ENCODE data around the gene ITGB5. TPM values are rescaled to one million over a fixed set of nuclear protein-coding genes. Genes with fewer than 3 reads are reported as not detected.
"Not testable (repeated sequence)": the region's sequence is repeated elsewhere in the genome, so short reads cannot be mapped to it uniquely, and the experiment has no call there.

ITGB5 gene
- total RNA-seq, 1 experiment from 2014 or later, result 459 TPM

- H3K4me3 ChIP-seq (ENCODE audit: insufficient read depth, low read depth, low read length); H3K36me3 ChIP-seq (replicated peaks; ENCODE audit: control insufficient read depth, insufficient read depth, low read length); H3K27me3 ChIP-seq (ENCODE audit: control insufficient read depth, insufficient read depth, low read length); DNase-seq: not testable (repeated sequence)
Measured at GRCh38 chr3:124757926-124758325, 129.2 kb downstream of the ITGB5 start.

GRCh38 chr3:124752051-124752450 lies 135.1 kb downstream of the ITGB5 start:
- Histone ChIP-seq H3K4me3 (ENCODE audit: insufficient read depth, low read depth, low read length) (peak overlapping the region; percentile 2; the same call in 1 of the 2 replicates), H3K36me3 (replicated peaks; ENCODE audit: control insufficient read depth, insufficient read depth, low read length) (peaks cover 1% of the 10 kb centered on the region), H3K27me3 (ENCODE audit: control insufficient read depth, insufficient read depth, low read length) (no peaks in the 10 kb centered on the region)
- DNase-seq, result no peak

GRCh38 chr3:124751501-124751900 lies 135.7 kb downstream of the ITGB5 start:
- Histone ChIP-seq H3K36me3 (replicated peaks; ENCODE audit: control insufficient read depth, insufficient read depth, low read length) (peaks cover 1% of the 10 kb centered on the region), H3K4me3 (ENCODE audit: insufficient read depth, low read depth, low read length) (no peak overlapping the region), H3K27me3 (ENCODE audit: control insufficient read depth, insufficient read depth, low read length) (no peaks in the 10 kb centered on the region)
- DNase-seq, result no peak

- H3K27me3 ChIP-seq (ENCODE audit: control insufficient read depth, insufficient read depth, low read length); H3K4me3 ChIP-seq (ENCODE audit: insufficient read depth, low read depth, low read length); H3K36me3 ChIP-seq (replicated peaks; ENCODE audit: control insufficient read depth, insufficient read depth, low read length); DNase-seq: not testable (repeated sequence)
Measured at GRCh38 chr3:124749877-124750276, 137.3 kb downstream of the ITGB5 start.

- Histone ChIP-seq H3K27me3 (ENCODE audit: control insufficient read depth, insufficient read depth, low read length) (no peaks in the 10 kb centered on the region), H3K36me3 (replicated peaks; ENCODE audit: control insufficient read depth, insufficient read depth, low read length) (peaks cover 14% of the 10 kb centered on the region), H3K4me3 (ENCODE audit: insufficient read depth, low read depth, low read length) (no peak overlapping the region)
- no peak for DNase-seq
Measured at GRCh38 chr3:124748560-124749198, 138.5 kb downstream of the ITGB5 start.

- Histone ChIP-seq H3K36me3 (replicated peaks; ENCODE audit: control insufficient read depth, insufficient read depth, low read length) (peaks cover 18% of the 10 kb centered on the region), H3K27me3 (ENCODE audit: control insufficient read depth, insufficient read depth, low read length) (no peaks in the 10 kb centered on the region), H3K4me3 (ENCODE audit: insufficient read depth, low read depth, low read length) (no peak overlapping the region)
- DNase-seq, result no peak
Measured at GRCh38 chr3:124747111-124747981, 139.8 kb downstream of the ITGB5 start.

GRCh38 chr3:124745756-124746155 lies 141.4 kb downstream of the ITGB5 start:
- H3K36me3 ChIP-seq (replicated peaks; ENCODE audit: control insufficient read depth, insufficient read depth, low read length), result peaks cover 23% of the 10 kb centered on the region
- DNase-seq, result no peak
- no peak overlapping the region for H3K4me3 ChIP-seq (ENCODE audit: insufficient read depth, low read depth, low read length)
- no peaks in the 10 kb centered on the region for H3K27me3 ChIP-seq (ENCODE audit: control insufficient read depth, insufficient read depth, low read length)

- no peak for DNase-seq
- Histone ChIP-seq H3K27me3 (ENCODE audit: control insufficient read depth, insufficient read depth, low read length) (no peaks in the 10 kb centered on the region), H3K36me3 (replicated peaks; ENCODE audit: control insufficient read depth, insufficient read depth, low read length) (peaks cover 33% of the 10 kb centered on the region), H3K4me3 (ENCODE audit: insufficient read depth, low read depth, low read length) (no peak overlapping the region)
Measured at GRCh38 chr3:124741027-124741426, 146.1 kb downstream of the ITGB5 start.

- DNase-seq, result no peak
- H3K4me3 ChIP-seq (ENCODE audit: insufficient read depth, low read depth, low read length), result no peak overlapping the region
- no peaks in the 10 kb centered on the region; the same call in 1 of the 2 replicates for H3K27me3 ChIP-seq (ENCODE audit: control insufficient read depth, insufficient read depth, low read length)
- H3K36me3 ChIP-seq (replicated peaks; ENCODE audit: control insufficient read depth, insufficient read depth, low read length), result peaks cover 2% of the 10 kb centered on the region
Measured at GRCh38 chr3:124731760-124732159, 155.4 kb downstream of the ITGB5 start.

GRCh38 chr3:124730941-124731297 lies 156.2 kb downstream of the ITGB5 start:
- DNase-seq, result no peak
- Histone ChIP-seq H3K36me3 (replicated peaks; ENCODE audit: control insufficient read depth, insufficient read depth, low read length) (peaks cover 2% of the 10 kb centered on the region), H3K4me3 (ENCODE audit: insufficient read depth, low read depth, low read length) (peak overlapping the region; percentile 83), H3K27me3 (ENCODE audit: control insufficient read depth, insufficient read depth, low read length) (no peaks in the 10 kb centered on the region; the same call in 1 of the 2 replicates)

- H3K36me3 ChIP-seq (replicated peaks; ENCODE audit: control insufficient read depth, insufficient read depth, low read length), result peaks cover 2% of the 10 kb centered on the region
- peak; percentile 88 for DNase-seq
- no peaks in the 10 kb centered on the region; the same call in 1 of the 2 replicates for H3K27me3 ChIP-seq (ENCODE audit: control insufficient read depth, insufficient read depth, low read length)
- H3K4me3 ChIP-seq (ENCODE audit: insufficient read depth, low read depth, low read length), result peak within 1 kb of the TSS; percentile 83
Measured at GRCh38 chr3:124730129-124730940, 156.8 kb downstream of the ITGB5 start, which contains the start of gene UMPS. Gene UMPS (plus strand): TSS chr3:124730452. CDS start chr3:124730472, 20 bp downstream.

GRCh38 chr3:124722589-124722988 lies 164.6 kb downstream of the ITGB5 start:
- H3K4me3 ChIP-seq (ENCODE audit: insufficient read depth, low read depth, low read length), result no peak overlapping the region
- no peaks in the 10 kb centered on the region for H3K36me3 ChIP-seq (replicated peaks; ENCODE audit: control insufficient read depth, insufficient read depth, low read length)
- DNase-seq, result no peak
- H3K27me3 ChIP-seq (ENCODE audit: control insufficient read depth, insufficient read depth, low read length), result no peaks in the 10 kb centered on the region

- Histone ChIP-seq H3K27me3 (ENCODE audit: control insufficient read depth, insufficient read depth, low read length) (no peaks in the 10 kb centered on the region), H3K36me3 (replicated peaks; ENCODE audit: control insufficient read depth, insufficient read depth, low read length) (no peaks in the 10 kb centered on the region), H3K4me3 (ENCODE audit: insufficient read depth, low read depth, low read length) (no peak overlapping the region)
- no peak for DNase-seq
Measured at GRCh38 chr3:124714223-124714853, 172.8 kb downstream of the ITGB5 start.

All from H7 (cell line).